ENCODE results near the gene PLEKHA1.

The PLEKHA1 gene

GRCh38 chr10:122464250-122464510 lies 89.7 kb downstream of the PLEKHA1 start:
- Mint-ChIP-seq H3K4me3 (no peak overlapping the region), H3K27ac (no peak overlapping the region), H3K9me3 (ENCODE audit: low read depth) (no peaks in the 10 kb centered on the region), H3K36me3 (no peaks in the 10 kb centered on the region), H3K4me1 (ENCODE audit: low read depth) (peaks cover 18% of the 10 kb centered on the region), H3K27me3 (peaks cover 27% of the 10 kb centered on the region)

GRCh38 chr10:122464586-122464985 lies 90.1 kb downstream of the PLEKHA1 start:
- Mint-ChIP-seq H3K27me3 (peaks cover 23% of the 10 kb centered on the region), H3K36me3 (no peaks in the 10 kb centered on the region), H3K9me3 (ENCODE audit: low read depth) (no peaks in the 10 kb centered on the region), H3K4me3 (no peak overlapping the region), H3K4me1 (ENCODE audit: low read depth) (peaks cover 15% of the 10 kb centered on the region), H3K27ac (no peak overlapping the region)

GRCh38 chr10:122465401-122466040 lies 91.0 kb downstream of the PLEKHA1 start:
- peaks cover 11% of the 10 kb centered on the region for H3K4me1 Mint-ChIP-seq (ENCODE audit: low read depth)
- H3K4me3 Mint-ChIP-seq: no peak overlapping the region
- no peaks in the 10 kb centered on the region for H3K36me3 Mint-ChIP-seq
- peaks cover 20% of the 10 kb centered on the region for H3K27me3 Mint-ChIP-seq
- H3K9me3 Mint-ChIP-seq (ENCODE audit: low read depth): no peaks in the 10 kb centered on the region
- no peak overlapping the region for H3K27ac Mint-ChIP-seq

- peaks cover 8% of the 10 kb centered on the region for H3K4me1 Mint-ChIP-seq (ENCODE audit: low read depth)
- H3K27ac Mint-ChIP-seq: no peak overlapping the region
- no peaks in the 10 kb centered on the region for H3K9me3 Mint-ChIP-seq (ENCODE audit: low read depth)
- H3K4me3 Mint-ChIP-seq: no peak overlapping the region
- H3K27me3 Mint-ChIP-seq: peaks cover 17% of the 10 kb centered on the region
- H3K36me3 Mint-ChIP-seq: no peaks in the 10 kb centered on the region
Measured at GRCh38 chr10:122466951-122467381, 92.5 kb downstream of the PLEKHA1 start.

- Mint-ChIP-seq H3K27ac (no peak overlapping the region), H3K27me3 (peaks cover 13% of the 10 kb centered on the region), H3K36me3 (no peaks in the 10 kb centered on the region)
Measured at GRCh38 chr10:122467701-122468100, 93.2 kb downstream of the PLEKHA1 start.

GRCh38 chr10:122468307-122468925 lies 93.9 kb downstream of the PLEKHA1 start:
- H3K9me3 Mint-ChIP-seq (ENCODE audit: low read depth): no peaks in the 10 kb centered on the region
- no peak overlapping the region for H3K4me3 Mint-ChIP-seq
- no peaks in the 10 kb centered on the region for H3K4me1 Mint-ChIP-seq (ENCODE audit: low read depth)
- H3K27ac Mint-ChIP-seq: no peak overlapping the region
- peaks cover 7% of the 10 kb centered on the region for H3K27me3 Mint-ChIP-seq
- H3K36me3 Mint-ChIP-seq: no peaks in the 10 kb centered on the region

More at GRCh38 chr10:122467701-122468100, 93.2 kb downstream of the PLEKHA1 start:
- H3K9me3 Mint-ChIP-seq (ENCODE audit: low read depth): no peaks in the 10 kb centered on the region
- H3K4me3 Mint-ChIP-seq: no peak overlapping the region
- peaks cover 4% of the 10 kb centered on the region for H3K4me1 Mint-ChIP-seq (ENCODE audit: low read depth)

GRCh38 chr10:122468926-122469781 lies 94.6 kb downstream of the PLEKHA1 start:
- H3K36me3 Mint-ChIP-seq: no peaks in the 10 kb centered on the region
- peaks cover 3% of the 10 kb centered on the region for H3K27me3 Mint-ChIP-seq
- H3K9me3 Mint-ChIP-seq (ENCODE audit: low read depth): no peaks in the 10 kb centered on the region
- no peak overlapping the region for H3K4me3 Mint-ChIP-seq
- peaks cover 5% of the 10 kb centered on the region for H3K4me1 Mint-ChIP-seq (ENCODE audit: low read depth)
- no peak overlapping the region for H3K27ac Mint-ChIP-seq

GRCh38 chr10:122469848-122470247 lies 95.3 kb downstream of the PLEKHA1 start:
- H3K36me3 Mint-ChIP-seq: no peaks in the 10 kb centered on the region
- peaks cover 12% of the 10 kb centered on the region for H3K4me1 Mint-ChIP-seq (ENCODE audit: low read depth)
- peaks cover 3% of the 10 kb centered on the region for H3K27me3 Mint-ChIP-seq
- no peaks in the 10 kb centered on the region for H3K9me3 Mint-ChIP-seq (ENCODE audit: low read depth)
- no peak overlapping the region for H3K4me3 Mint-ChIP-seq
- H3K27ac Mint-ChIP-seq: no peak overlapping the region

- Mint-ChIP-seq H3K27me3 (peaks cover 3% of the 10 kb centered on the region), H3K4me3 (no peak overlapping the region), H3K4me1 (ENCODE audit: low read depth) (peaks cover 12% of the 10 kb centered on the region)
Measured at GRCh38 chr10:122471531-122472177, 97.1 kb downstream of the PLEKHA1 start.

GRCh38 chr10:122473116-122473515 lies 98.6 kb downstream of the PLEKHA1 start:
- H3K27me3 Mint-ChIP-seq: peaks cover 2% of the 10 kb centered on the region
- H3K9me3 Mint-ChIP-seq (ENCODE audit: low read depth): no peaks in the 10 kb centered on the region
- H3K4me1 Mint-ChIP-seq (ENCODE audit: low read depth): peaks cover 12% of the 10 kb centered on the region
- no peak overlapping the region for H3K27ac Mint-ChIP-seq
- no peaks in the 10 kb centered on the region for H3K36me3 Mint-ChIP-seq
- no peak overlapping the region for H3K4me3 Mint-ChIP-seq

More at GRCh38 chr10:122471531-122472177, 97.1 kb downstream of the PLEKHA1 start:
- H3K27ac Mint-ChIP-seq: no peak overlapping the region
- H3K36me3 Mint-ChIP-seq: no peaks in the 10 kb centered on the region
- no peaks in the 10 kb centered on the region for H3K9me3 Mint-ChIP-seq (ENCODE audit: low read depth)

- Mint-ChIP-seq H3K4me3 (no peak overlapping the region), H3K27ac (no peak overlapping the region), H3K27me3 (no peaks in the 10 kb centered on the region), H3K36me3 (no peaks in the 10 kb centered on the region), H3K9me3 (ENCODE audit: low read depth) (no peaks in the 10 kb centered on the region), H3K4me1 (ENCODE audit: low read depth) (peaks cover 12% of the 10 kb centered on the region)
Measured at GRCh38 chr10:122474131-122474818, 99.8 kb downstream of the PLEKHA1 start.

GRCh38 chr10:122475100-122475499 lies 100.6 kb downstream of the PLEKHA1 start:
- H3K4me3 Mint-ChIP-seq: no peak overlapping the region
- H3K27me3 Mint-ChIP-seq: no peaks in the 10 kb centered on the region
- H3K4me1 Mint-ChIP-seq (ENCODE audit: low read depth): peaks cover 12% of the 10 kb centered on the region
- H3K27ac Mint-ChIP-seq: no peak overlapping the region
- H3K9me3 Mint-ChIP-seq (ENCODE audit: low read depth): no peaks in the 10 kb centered on the region
- H3K36me3 Mint-ChIP-seq: no peaks in the 10 kb centered on the region

- Mint-ChIP-seq H3K4me3 (no peak overlapping the region), H3K36me3 (no peaks in the 10 kb centered on the region), H3K27me3 (no peaks in the 10 kb centered on the region), H3K9me3 (ENCODE audit: low read depth) (no peaks in the 10 kb centered on the region), H3K4me1 (ENCODE audit: low read depth) (peaks cover 12% of the 10 kb centered on the region), H3K27ac (no peak overlapping the region)
Measured at GRCh38 chr10:122475591-122476332, 101.3 kb downstream of the PLEKHA1 start.

- Mint-ChIP-seq H3K27me3 (no peaks in the 10 kb centered on the region), H3K9me3 (ENCODE audit: low read depth) (no peaks in the 10 kb centered on the region), H3K4me1 (ENCODE audit: low read depth) (peaks cover 12% of the 10 kb centered on the region), H3K36me3 (no peaks in the 10 kb centered on the region), H3K4me3 (no peak overlapping the region), H3K27ac (no peak overlapping the region)
Measured at GRCh38 chr10:122476333-122476695, 101.8 kb downstream of the PLEKHA1 start.
